AG09309 (cell line): ENCODE results near the gene VAMP1.
A peak's percentile ranks its signal among the peaks of the same experiment; 100 is the strongest.

Experiments
- DNase-seq: peaks from one replicate; pipeline ENCODE4 v3.0.0-alpha.2; 2010; ENCODE audit warnings: low read depth
- H3K4me3 ChIP-seq: 2 replicates; pipeline ENCODE4 v1.5.1; 2011; ENCODE audit warnings: mild to moderate bottlenecking, low read depth, low read length, moderate library complexity; ENCODE audit not compliant: control insufficient read depth
- CTCF ChIP-seq: IDR thresholded peaks from 2 replicates; pipeline ENCODE4 v1.5.1; 2011; ENCODE audit warnings: mild to moderate bottlenecking, low read depth, low read length, inconsistent platforms; ENCODE audit not compliant: insufficient read depth, control insufficient read depth; ENCODE audit errors: missing control alignments

The VAMP1 gene

GRCh38 chr12:6461401-6462233 is 8.9 kb downstream of the VAMP1 start:
- H3K4me3 ChIP-seq, result no peak overlapping the region
- no peak for DNase-seq
- no peak for TF ChIP-seq CTCF

- no peak overlapping the region for H3K4me3 ChIP-seq
- no peak for TF ChIP-seq CTCF
- no peak for DNase-seq
These were observed 9.6 kb downstream of the VAMP1 start for GRCh38 chr12:6460751-6461371.

- H3K4me3 ChIP-seq, result no peak overlapping the region
- TF ChIP-seq CTCF, result no peak
- DNase-seq, result no peak
These were observed 11.5 kb downstream of the VAMP1 start for GRCh38 chr12:6459004-6459337.

GRCh38 chr12:6458281-6459003 is 12.0 kb downstream of the VAMP1 start:
- DNase-seq, result no peak
- TF ChIP-seq CTCF, result no peak

GRCh38 chr12:6457220-6457945 is 13.1 kb downstream of the VAMP1 start:
- no peak for TF ChIP-seq CTCF
- no peak for DNase-seq

More at GRCh38 chr12:6458281-6459003, 12.0 kb downstream of the VAMP1 start:
- no peak overlapping the region for H3K4me3 ChIP-seq

GRCh38 chr12:6452944-6453630 is 17.4 kb downstream of the VAMP1 start:
- TF ChIP-seq CTCF, result no peak
- no peak for DNase-seq
- H3K4me3 ChIP-seq, result peak overlapping the region; percentile 85

More at GRCh38 chr12:6457220-6457945, 13.1 kb downstream of the VAMP1 start:
- H3K4me3 ChIP-seq, result no peak overlapping the region
